Stimulated activated memory B cell treated with anti-CD40 and anti-IgM and Interleukin-4, amounts not matched to agents 10 μg/mL and 1 μg/mL and 100 μg/mL, for 72 hours (primary cell): ENCODE data around the gene ARHGAP33.
"Not testable (repeated sequence)": the region's sequence is repeated elsewhere in the genome, so short reads cannot be mapped to it uniquely, and the experiment has no call there.

Source experiments
- ATAC-seq: fragments of 150-1000 bp; cut with Tn5 transposase; 2 replicates; pipeline ENCODE4 v1.10.0; 2021
- H3K27ac Mint-ChIP-seq: one replicate; pipeline ENCODE4 v1.8.0; 2022; ENCODE audit warnings: mild to moderate bottlenecking, mixed read lengths
- H3K27me3 Mint-ChIP-seq: one replicate; pipeline ENCODE4 v1.8.0; 2022; ENCODE audit warnings: mixed read lengths
- H3K36me3 Mint-ChIP-seq: one replicate; pipeline ENCODE4 v1.8.0; 2022; ENCODE audit warnings: mixed read lengths
- H3K4me1 Mint-ChIP-seq: one replicate; pipeline ENCODE4 v1.8.0; 2022; ENCODE audit warnings: mixed read lengths
- H3K4me3 Mint-ChIP-seq: one replicate; pipeline ENCODE4 v1.8.0; 2022; ENCODE audit warnings: mild to moderate bottlenecking, moderate library complexity, mixed read lengths
- H3K9me3 Mint-ChIP-seq: one replicate; pipeline ENCODE4 v1.8.0; 2022; ENCODE audit warnings: mixed read lengths

ARHGAP33 gene

GRCh38 chr19:35789195-35789977 lies 14.0 kb downstream of the ARHGAP33 start:
- Mint-ChIP-seq H3K4me3 (no peak overlapping the region), H3K36me3 (no peaks in the 10 kb centered on the region), H3K4me1 (no peaks in the 10 kb centered on the region), H3K27me3 (peaks cover 32% of the 10 kb centered on the region), H3K9me3 (no peaks in the 10 kb centered on the region), H3K27ac (no peak overlapping the region)
- ATAC-seq, result no peak

- Mint-ChIP-seq H3K27me3 (peaks cover 32% of the 10 kb centered on the region), H3K4me1 (no peaks in the 10 kb centered on the region), H3K36me3 (no peaks in the 10 kb centered on the region), H3K4me3 (no peak overlapping the region), H3K9me3 (no peaks in the 10 kb centered on the region), H3K27ac (no peak overlapping the region)
- no peak for ATAC-seq
Observed at GRCh38 chr19:35789978-35790944, 14.9 kb downstream of the ARHGAP33 start.

GRCh38 chr19:35790981-35791813 lies 15.8 kb downstream of the ARHGAP33 start:
- ATAC-seq, result no peak
- no peak overlapping the region for H3K27ac Mint-ChIP-seq

GRCh38 chr19:35791814-35792279 lies 16.5 kb downstream of the ARHGAP33 start:
- no peaks in the 10 kb centered on the region for H3K9me3 Mint-ChIP-seq
- peaks cover 43% of the 10 kb centered on the region for H3K27me3 Mint-ChIP-seq
- no peak for ATAC-seq
- H3K4me1 Mint-ChIP-seq, result no peaks in the 10 kb centered on the region
- no peak overlapping the region for H3K27ac Mint-ChIP-seq
- H3K36me3 Mint-ChIP-seq, result no peaks in the 10 kb centered on the region
- H3K4me3 Mint-ChIP-seq, result no peak overlapping the region

More at GRCh38 chr19:35790981-35791813, 15.8 kb downstream of the ARHGAP33 start:
- Mint-ChIP-seq H3K27me3 (peaks cover 37% of the 10 kb centered on the region), H3K36me3 (no peaks in the 10 kb centered on the region), H3K4me3 (no peak overlapping the region), H3K9me3 (no peaks in the 10 kb centered on the region), H3K4me1 (no peaks in the 10 kb centered on the region)

- Mint-ChIP-seq H3K27me3 (peaks cover 48% of the 10 kb centered on the region), H3K27ac (no peak overlapping the region), H3K4me3 (no peak overlapping the region), H3K36me3 (no peaks in the 10 kb centered on the region), H3K4me1 (no peaks in the 10 kb centered on the region), H3K9me3 (no peaks in the 10 kb centered on the region)
- no peak for ATAC-seq
Observed at GRCh38 chr19:35792312-35792711, 16.9 kb downstream of the ARHGAP33 start.

GRCh38 chr19:35792888-35793287 lies 17.5 kb downstream of the ARHGAP33 start:
- H3K27ac Mint-ChIP-seq, result no peak overlapping the region
- H3K9me3 Mint-ChIP-seq, result no peaks in the 10 kb centered on the region
- H3K36me3 Mint-ChIP-seq, result no peaks in the 10 kb centered on the region
- H3K4me3 Mint-ChIP-seq, result no peak overlapping the region
- H3K27me3 Mint-ChIP-seq, result peaks cover 54% of the 10 kb centered on the region
- no peaks in the 10 kb centered on the region for H3K4me1 Mint-ChIP-seq
- ATAC-seq, result no peak

GRCh38 chr19:35793381-35794165 lies 18.2 kb downstream of the ARHGAP33 start:
- Mint-ChIP-seq H3K4me3 (no peak overlapping the region), H3K9me3 (no peaks in the 10 kb centered on the region), H3K4me1 (no peaks in the 10 kb centered on the region), H3K27me3 (peaks cover 61% of the 10 kb centered on the region), H3K36me3 (no peaks in the 10 kb centered on the region), H3K27ac (no peak overlapping the region)
- ATAC-seq, result no peak

GRCh38 chr19:35795564-35795963 lies 20.2 kb downstream of the ARHGAP33 start:
- H3K27me3 Mint-ChIP-seq, result peaks cover 77% of the 10 kb centered on the region
- H3K9me3 Mint-ChIP-seq, H3K4me1 Mint-ChIP-seq, ATAC-seq, H3K27ac Mint-ChIP-seq, H3K36me3 Mint-ChIP-seq, H3K4me3 Mint-ChIP-seq: not testable (repeated sequence)

GRCh38 chr19:35796645-35797542 lies 21.5 kb downstream of the ARHGAP33 start:
- H3K36me3 Mint-ChIP-seq, result no peaks in the 10 kb centered on the region
- H3K27me3 Mint-ChIP-seq, result peaks cover 69% of the 10 kb centered on the region
- H3K4me3 Mint-ChIP-seq, result no peak overlapping the region
- H3K27ac Mint-ChIP-seq, result no peak overlapping the region
- ATAC-seq, result no peak
- H3K4me1 Mint-ChIP-seq, result no peaks in the 10 kb centered on the region
- H3K9me3 Mint-ChIP-seq, result no peaks in the 10 kb centered on the region

GRCh38 chr19:35797663-35798062 lies 22.3 kb downstream of the ARHGAP33 start:
- no peak overlapping the region for H3K4me3 Mint-ChIP-seq
- H3K36me3 Mint-ChIP-seq, result no peaks in the 10 kb centered on the region
- H3K27me3 Mint-ChIP-seq, result peaks cover 61% of the 10 kb centered on the region
- no peaks in the 10 kb centered on the region for H3K4me1 Mint-ChIP-seq
- no peak for ATAC-seq
- no peak overlapping the region for H3K27ac Mint-ChIP-seq
- no peaks in the 10 kb centered on the region for H3K9me3 Mint-ChIP-seq

GRCh38 chr19:35801828-35802227 lies 26.5 kb downstream of the ARHGAP33 start:
- Mint-ChIP-seq H3K27ac (no peak overlapping the region), H3K27me3 (peaks cover 34% of the 10 kb centered on the region), H3K4me1 (peaks cover 11% of the 10 kb centered on the region), H3K36me3 (no peaks in the 10 kb centered on the region), H3K9me3 (no peaks in the 10 kb centered on the region), H3K4me3 (no peak overlapping the region)
- no peak for ATAC-seq

- Mint-ChIP-seq H3K36me3 (no peaks in the 10 kb centered on the region), H3K9me3 (no peaks in the 10 kb centered on the region), H3K27me3 (peaks cover 25% of the 10 kb centered on the region), H3K4me3 (no peak overlapping the region), H3K27ac (no peak overlapping the region), H3K4me1 (peaks cover 11% of the 10 kb centered on the region)
- ATAC-seq, result no peak
Observed at GRCh38 chr19:35805526-35806102, 30.2 kb downstream of the ARHGAP33 start.

GRCh38 chr19:35806597-35806996 lies 31.2 kb downstream of the ARHGAP33 start:
- Mint-ChIP-seq H3K27ac (no peak overlapping the region), H3K4me3 (no peak overlapping the region), H3K36me3 (no peaks in the 10 kb centered on the region), H3K9me3 (no peaks in the 10 kb centered on the region), H3K27me3 (peaks cover 35% of the 10 kb centered on the region), H3K4me1 (peaks cover 11% of the 10 kb centered on the region)
- peak; percentile 22 for ATAC-seq
